GM12878 (cell line): Measurements from ENCODE around the gene CPNE4. TPM values are rescaled to one million over a fixed set of nuclear protein-coding genes. Genes with fewer than 3 reads are reported as not detected.

Source experiments
- CHD2 ChIP-seq: IDR thresholded peaks from 2 replicates; pipeline ENCODE4 v1.6.1; 2011; ENCODE audit warnings: low read depth, low read length, improper control_type of control experiment, borderline replicate concordance
- EED ChIP-seq: sonication (generic); IDR thresholded peaks from 2 replicates; pipeline ENCODE4 v1.6.1; 2016; ENCODE audit warnings: antibody characterized with exemption, low read depth
- IKZF1 ChIP-seq: fragments of 450-650 bp; conservative IDR thresholded peaks from 2 replicates; pipeline ENCODE4 v1.6.1; 2017; ENCODE audit warnings: antibody characterized with exemption, mild to moderate bottlenecking
- NFXL1 ChIP-seq: fragments of 450-650 bp; IDR thresholded peaks from 2 replicates; pipeline ENCODE4 v1.6.1; 2017; ENCODE audit warnings: antibody characterized with exemption, mild to moderate bottlenecking, borderline replicate concordance
- REST ChIP-seq: IDR thresholded peaks from 2 replicates; pipeline ENCODE4 v1.6.1; 2012; ENCODE audit warnings: mild to moderate bottlenecking, low read depth, low read length
- SPI1 ChIP-seq: IDR thresholded peaks from 2 replicates; pipeline ENCODE4 v1.6.1; 2011; ENCODE audit warnings: low read depth, mild to moderate bottlenecking, low read length, moderate library complexity, borderline replicate concordance; ENCODE audit not compliant: insufficient read depth
- polyA plus RNA-seq, 11 experiments: library from polyadenylated mRNA; depleted of rRNA in 4 of 11; unstranded in 6 of 11; stranded (reverse) in 5 of 11; fragments of >200 nt; fragmentation: Nextera tagmentation in 4 of 11; fragmentation: Illumina TruSeq in 1 of 11; extraction: Ambion mirVana in 4 of 11; extraction: Trizol in 1 of 11; gene quantifications; 1 replicate in 1 of 11; 2 replicates in 10 of 11; pipeline versions ENCODE4 v1.2.1 to v1.2.3, GENCODE V29; 2011 to 2016; ENCODE audit warnings: inconsistent platforms in 2 of 11, missing spikeins in 2 of 11, low read depth in 1 of 11
- total RNA-seq, 4 experiments: library from RNA; depleted of rRNA in 3 of 4; stranded (reverse); fragments of >200 nt in 3 of 4; fragmentation: Illumina TruSeq in 1 of 4; extraction: Trizol in 1 of 4; gene quantifications; 2 replicates each; pipeline versions ENCODE4 v1.2.1 to v1.2.3, GENCODE V29; 2013 to 2021
- TF ChIP-seq, protein P1 (sequence below): fragments of 450-650 bp; IDR thresholded peaks from 2 replicates; pipeline ENCODE4 v1.6.1; 2017; ENCODE audit warnings: mild to moderate bottlenecking, low read depth, inconsistent platforms; ENCODE audit not compliant: poor library complexity, severe bottlenecking

The CPNE4 gene
- total and polyA plus RNA-seq, 10 of the 15 experiments (the other 5 are each of a cell fraction or from before 2014, with no cell fraction given), result 0.17 to 1.9 (median 0.48) TPM; not detected in 1

DNA sequence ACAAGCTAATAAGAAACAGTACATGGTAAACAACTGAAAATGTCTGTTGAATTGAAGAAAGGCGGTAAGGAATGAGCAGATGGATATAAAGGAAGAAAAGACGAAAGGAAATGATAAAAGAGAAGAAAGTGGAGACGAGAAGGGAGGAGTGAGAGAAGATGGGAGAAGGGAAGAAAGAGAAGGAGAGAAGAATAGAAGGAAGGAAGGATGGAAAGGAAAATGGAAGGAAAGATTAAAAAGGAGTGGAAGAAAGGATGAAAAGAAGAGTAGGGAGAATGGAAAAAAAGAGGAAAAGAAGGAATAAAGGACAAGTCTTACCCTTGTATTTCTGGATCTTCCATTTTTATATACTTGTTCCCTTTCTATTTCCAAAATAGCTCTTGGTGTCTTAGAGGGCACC lies 17.7 kb downstream of the CPNE4 start (continued):
- TF ChIP-seq REST, result no peak
- no peak for TF ChIP-seq SPI1
- no peak for TF ChIP-seq CHD2
- no peak for TF ChIP-seq NFXL1
- no peak for TF ChIP-seq IKZF1
- TF ChIP-seq, protein P1, sequence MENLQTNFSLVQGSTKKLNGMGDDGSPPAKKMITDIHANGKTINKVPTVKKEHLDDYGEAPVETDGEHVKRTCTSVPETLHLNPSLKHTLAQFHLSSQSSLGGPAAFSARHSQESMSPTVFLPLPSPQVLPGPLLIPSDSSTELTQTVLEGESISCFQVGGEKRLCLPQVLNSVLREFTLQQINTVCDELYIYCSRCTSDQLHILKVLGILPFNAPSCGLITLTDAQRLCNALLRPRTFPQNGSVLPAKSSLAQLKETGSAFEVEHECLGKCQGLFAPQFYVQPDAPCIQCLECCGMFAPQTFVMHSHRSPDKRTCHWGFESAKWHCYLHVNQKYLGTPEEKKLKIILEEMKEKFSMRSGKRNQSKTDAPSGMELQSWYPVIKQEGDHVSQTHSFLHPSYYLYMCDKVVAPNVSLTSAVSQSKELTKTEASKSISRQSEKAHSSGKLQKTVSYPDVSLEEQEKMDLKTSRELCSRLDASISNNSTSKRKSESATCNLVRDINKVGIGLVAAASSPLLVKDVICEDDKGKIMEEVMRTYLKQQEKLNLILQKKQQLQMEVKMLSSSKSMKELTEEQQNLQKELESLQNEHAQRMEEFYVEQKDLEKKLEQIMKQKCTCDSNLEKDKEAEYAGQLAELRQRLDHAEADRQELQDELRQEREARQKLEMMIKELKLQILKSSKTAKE, result no peak
- no peak for TF ChIP-seq EED
